Peyer's patch (tissue), 4 donors: ENCODE data around the gene MEG3.

Experiments
- CTCF ChIP-seq, 6 experiments: fragments of 450-650 bp in 4 of 6; fragments of 200-600 bp in 2 of 6; sonication (generic) in 1 of 6; IDR thresholded peaks; one replicate each; pipeline ENCODE4 v1.5.1; 2017 to 2019; ENCODE audit warnings: antibody characterized with exemption in 6 of 6, mild to moderate bottlenecking in 3 of 6, moderate library complexity in 1 of 6
- POLR2A ChIP-seq, 2 donors: fragments of 450-650 bp; IDR thresholded peaks; one replicate each; pipeline ENCODE4 v1.5.1; 2017; ENCODE audit warnings: antibody characterized with exemption in 2 of 2, mild to moderate bottlenecking in 2 of 2, moderate library complexity in 2 of 2

DNA sequence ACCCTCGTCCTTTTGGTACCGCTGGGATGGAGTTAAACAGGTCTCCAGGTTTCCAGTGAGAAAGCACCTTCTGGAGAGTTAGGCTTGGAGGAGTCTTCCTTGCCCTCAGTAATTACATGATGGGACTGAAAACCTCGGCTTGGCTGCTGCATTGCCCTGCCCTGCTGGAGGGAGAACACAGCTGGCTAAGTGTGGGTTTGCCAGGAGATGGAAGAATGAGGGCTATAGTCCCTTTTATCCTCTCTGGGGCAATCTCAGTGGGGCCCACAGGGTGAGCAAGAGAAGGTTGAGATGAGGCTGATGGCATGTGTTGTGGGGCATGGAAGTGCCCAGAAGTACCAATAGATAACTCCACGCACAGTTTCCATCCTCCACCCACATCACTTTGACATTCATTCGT, 23.2 kb upstream of the MEG3 start:
- TF ChIP-seq CTCF (IDR thresholded peaks at IDR 0.05) (no peak), POLR2A (IDR thresholded peaks at IDR 0.05) (no peak)
